GM19328 (cell line): Measurements from ENCODE around the gene CEP104.
"Not testable (repeated sequence)": the region's sequence is repeated elsewhere in the genome, so short reads cannot be mapped to it uniquely, and the experiment has no call there.

Experiments used
- ATAC-seq: cut with Tn5 transposase; IDR thresholded peaks from one replicate; pipeline ENCODE4 v1.9.1; 2021; ENCODE audit warnings: mild to moderate bottlenecking, moderate library complexity; ENCODE audit not compliant: unreplicated experiment

The CEP104 gene

GRCh38 chr1:3828391-3828790, 28.6 kb downstream of the CEP104 start:
- no peak for ATAC-seq

GRCh38 chr1:3827813-3828307, 29.2 kb downstream of the CEP104 start:
- ATAC-seq = no peak

DNA sequence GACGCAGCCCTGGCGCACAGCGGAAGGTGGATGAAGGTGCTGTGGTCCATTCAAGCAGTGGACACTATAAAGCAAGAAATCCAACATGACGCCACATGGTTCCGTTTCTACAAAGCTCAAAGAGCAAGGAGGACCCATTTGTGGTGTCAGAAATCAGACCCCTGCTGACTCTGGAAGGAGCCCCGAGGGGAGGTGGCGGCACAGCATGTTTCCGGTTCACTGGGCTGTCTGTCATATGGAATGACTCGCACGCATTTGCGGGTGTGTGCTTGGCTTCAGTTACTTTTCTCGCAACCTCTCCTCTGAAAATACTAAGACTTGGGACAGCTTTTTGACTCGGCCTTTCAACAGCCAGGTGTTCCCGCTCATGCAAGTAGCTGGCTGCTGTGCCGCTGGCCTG, 31.7 kb downstream of the CEP104 start:
- ATAC-seq = no peak

DNA sequence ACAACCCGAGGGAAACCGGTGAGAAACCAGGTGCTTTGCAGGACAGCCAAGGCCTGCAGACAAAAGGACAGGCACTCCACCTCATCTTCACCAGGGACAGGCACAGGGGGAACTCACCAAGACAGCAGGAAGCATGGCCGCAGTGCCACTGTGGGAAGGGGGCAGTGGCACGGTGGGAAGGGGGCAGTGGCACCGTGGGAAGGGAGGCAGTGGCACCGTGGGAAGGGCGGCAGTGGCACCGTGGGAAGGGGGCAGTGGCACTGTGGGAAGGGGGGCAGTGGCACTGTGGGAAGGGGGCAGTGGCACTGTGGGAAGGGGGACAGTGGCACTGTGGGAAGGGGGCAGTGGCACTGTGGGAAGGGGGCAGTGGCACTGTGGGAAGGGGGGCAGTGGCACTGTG, 32.4 kb downstream of the CEP104 start:
- no peak for ATAC-seq

- ATAC-seq = no peak
Measured at GRCh38 chr1:3822421-3822820, 34.6 kb downstream of the CEP104 start.

GRCh38 chr1:3821908-3822307, 35.1 kb downstream of the CEP104 start:
- ATAC-seq = no peak

- ATAC-seq = no peak
Measured at GRCh38 chr1:3821447-3821846, 35.6 kb downstream of the CEP104 start.

DNA sequence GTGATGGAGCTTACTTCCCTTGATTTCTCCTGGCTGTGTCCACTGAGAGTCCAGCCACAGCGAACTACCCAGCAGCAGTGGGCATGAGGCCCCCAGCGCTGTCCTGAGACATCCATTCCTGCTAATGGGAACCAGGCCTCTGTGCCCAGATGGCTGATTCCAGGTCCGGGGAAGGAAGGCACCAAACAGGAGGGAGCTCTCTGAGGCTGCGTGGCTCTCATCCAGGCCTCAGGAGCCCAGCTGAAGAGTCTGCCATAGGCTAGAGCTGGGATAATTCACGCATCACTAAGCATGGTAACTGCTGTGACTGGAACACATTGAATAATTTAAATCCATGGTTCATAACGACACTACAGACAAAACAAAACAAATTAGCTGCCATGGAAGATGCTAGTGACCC, 36.0 kb downstream of the CEP104 start:
- no peak for ATAC-seq

- no peak for ATAC-seq
Measured at GRCh38 chr1:3820316-3820715, 36.7 kb downstream of the CEP104 start.

DNA sequence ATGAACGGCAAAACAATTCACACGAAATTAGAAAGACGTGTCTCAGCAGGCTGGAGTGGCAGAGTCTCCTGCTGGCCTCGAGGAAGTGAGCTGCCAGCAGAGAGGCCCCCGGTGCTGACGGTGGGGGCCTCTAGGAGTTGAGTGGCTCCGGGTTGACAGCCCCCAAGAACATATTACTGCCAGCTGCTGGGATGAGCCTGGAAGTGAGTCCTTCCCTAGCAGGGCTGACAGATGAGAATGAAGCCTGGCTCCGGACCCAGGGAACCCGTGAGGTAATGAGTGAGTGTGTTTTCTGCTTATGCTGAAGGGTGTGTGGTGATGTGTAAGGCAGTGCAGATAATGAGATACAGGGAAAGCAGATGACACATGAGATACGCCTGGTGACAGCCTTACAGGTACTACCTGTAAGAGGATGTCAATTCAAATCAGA, 37.2 kb downstream of the CEP104 start:
- ATAC-seq = no peak

DNA sequence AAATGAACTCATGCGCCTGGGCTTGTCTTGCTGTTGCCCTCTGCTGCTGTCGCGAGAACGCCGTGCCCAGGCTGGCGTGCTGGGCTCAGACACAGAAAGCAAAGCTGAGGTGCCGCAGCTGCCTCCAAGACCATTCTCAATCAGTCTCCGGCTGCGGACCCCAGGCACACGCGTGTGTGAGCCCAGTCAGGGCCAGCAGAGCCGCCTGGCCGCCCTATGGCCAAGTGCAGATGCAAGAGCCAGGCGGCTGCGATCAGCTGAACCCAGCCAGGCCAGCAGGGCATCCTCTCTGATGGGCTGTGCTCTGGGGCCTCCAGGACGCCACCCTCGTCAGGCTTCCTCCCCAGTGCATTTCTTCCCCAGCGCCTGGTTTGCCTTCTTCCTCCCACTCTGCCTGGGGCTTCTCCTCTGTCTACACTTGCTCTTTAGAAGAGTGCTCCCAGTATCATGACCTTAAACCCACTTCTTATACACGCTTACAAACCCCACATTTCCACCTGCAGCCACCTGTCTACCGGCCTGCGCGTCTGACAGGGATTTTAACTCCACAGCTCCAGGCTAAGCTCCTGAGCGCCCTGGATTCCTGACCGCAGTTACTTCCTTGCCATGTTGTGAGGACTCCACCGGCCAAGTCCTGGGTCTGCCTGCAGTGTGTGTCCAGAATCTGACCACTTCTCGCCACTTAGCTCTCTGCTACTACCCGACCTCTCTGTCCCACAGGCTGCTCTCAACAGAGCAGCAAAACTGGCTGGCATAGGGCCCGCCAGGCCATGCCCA, 39.0 kb downstream of the CEP104 start:
- ATAC-seq = no peak

GRCh38 chr1:3817138-3817740, 39.8 kb downstream of the CEP104 start:
- ATAC-seq = no peak

- no peak for ATAC-seq
Measured at GRCh38 chr1:3816331-3817137, 40.5 kb downstream of the CEP104 start.

DNA sequence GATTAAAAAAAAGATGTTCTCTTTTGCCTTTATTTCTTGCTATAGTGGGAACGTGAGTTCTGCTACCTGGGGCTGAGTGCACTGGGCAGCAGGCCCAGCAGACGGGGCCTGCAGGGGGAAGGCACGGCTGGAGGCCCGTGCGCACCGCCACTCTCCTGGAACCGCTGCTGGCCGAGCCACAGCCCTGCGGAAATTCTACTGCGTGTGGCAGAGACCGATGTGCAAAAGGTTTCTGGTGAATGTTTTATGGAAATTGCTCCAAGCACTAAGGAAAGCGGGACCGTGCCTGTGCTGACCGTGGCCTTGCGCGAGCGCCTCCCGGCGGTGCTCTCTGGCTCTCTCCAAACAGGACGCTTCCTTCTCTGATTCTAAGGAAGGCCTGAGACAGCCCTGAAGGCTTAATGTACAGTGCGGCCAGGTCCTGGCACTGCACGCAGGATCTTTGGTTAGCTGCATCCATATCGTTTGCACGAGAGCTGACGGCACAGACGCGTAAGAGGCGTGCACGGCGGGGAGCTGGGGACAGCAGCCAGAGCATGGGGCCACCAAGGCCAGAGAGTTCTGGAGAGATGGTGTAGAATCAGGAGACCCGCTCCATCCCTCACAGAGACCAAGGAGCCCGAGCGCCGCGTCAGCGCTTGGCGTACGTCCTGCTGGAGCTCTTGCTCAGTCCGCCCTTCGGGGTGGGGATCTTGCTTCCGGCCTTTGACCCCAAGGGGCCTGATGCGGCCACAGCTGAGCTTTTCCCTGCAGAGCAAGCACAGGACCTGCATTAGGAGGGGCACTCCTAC, 42.0 kb downstream of the CEP104 start:
- ATAC-seq = no peak

- no peak for ATAC-seq
Measured at GRCh38 chr1:3814065-3814464, 42.9 kb downstream of the CEP104 start.

DNA sequence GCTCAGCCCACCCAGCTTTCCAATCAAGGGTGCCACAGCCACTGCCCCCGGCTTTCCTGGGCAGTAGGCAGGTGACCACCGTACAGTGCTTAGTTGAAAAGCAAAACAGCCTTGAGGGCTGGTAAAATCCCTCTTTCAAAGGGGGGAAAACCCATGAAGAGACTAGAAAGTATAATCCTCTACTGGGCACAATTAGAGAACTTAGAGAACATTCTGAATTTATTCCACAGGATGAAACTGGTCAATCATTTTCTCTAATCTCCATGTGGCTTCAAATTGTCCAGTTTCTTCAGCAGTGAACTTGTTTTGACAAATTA, 45.5 kb downstream of the CEP104 start:
- no peak for ATAC-seq

- not testable (repeated sequence) for ATAC-seq
Measured at GRCh38 chr1:3810149-3810761, 46.8 kb downstream of the CEP104 start.

- ATAC-seq = no peak
Measured at GRCh38 chr1:3809680-3810079, 47.3 kb downstream of the CEP104 start.

DNA sequence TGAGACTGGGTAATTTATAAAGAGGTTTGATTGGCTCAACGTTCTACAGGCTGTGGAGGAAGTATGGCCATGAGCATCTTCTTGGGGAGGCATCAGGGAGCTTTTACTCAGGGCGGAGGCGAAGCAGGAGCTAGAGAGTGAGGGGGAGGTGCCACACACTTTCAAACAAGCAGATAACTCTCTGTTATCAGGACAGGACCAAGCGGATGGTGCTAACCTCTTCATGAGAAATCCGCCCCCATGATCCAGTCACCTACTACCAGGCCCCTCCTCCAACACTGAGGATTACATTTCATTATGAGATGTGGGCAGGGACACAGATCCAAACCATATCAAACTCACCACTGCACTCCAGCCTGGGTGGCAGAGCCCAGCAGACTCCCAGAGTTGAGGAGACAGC, 49.2 kb downstream of the CEP104 start:
- ATAC-seq = no peak

GRCh38 chr1:3805038-3805437, 52.0 kb downstream of the CEP104 start:
- no peak for ATAC-seq

DNA sequence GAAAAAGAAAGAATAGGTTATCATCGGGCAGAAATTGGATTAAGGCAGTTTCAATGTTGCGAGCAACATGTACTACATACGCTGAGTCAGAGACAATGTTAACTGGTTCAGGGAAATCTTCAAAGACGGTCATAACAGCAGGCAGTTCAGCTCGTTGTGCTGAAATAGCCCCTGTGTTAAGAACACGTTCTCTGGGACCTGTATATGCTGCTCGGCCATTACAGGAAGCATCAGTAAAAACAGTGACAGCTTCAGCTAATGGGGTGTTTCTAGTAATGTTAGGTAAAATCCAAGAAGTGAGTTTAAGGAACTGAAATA, 52.4 kb downstream of the CEP104 start:
- not testable (repeated sequence) for ATAC-seq
